ENCODE results near the gene TM4SF5. TPM values are rescaled to one million over a fixed set of nuclear protein-coding genes. Genes with fewer than 3 reads are reported as not detected.

TM4SF5 gene
- total RNA-seq, 1 experiment from 2014 or later = not detected

GRCh38 chr17:4808378-4808767 lies 36.7 kb downstream of the TM4SF5 start:
- DNase-seq (ENCODE audit: low read depth, low spot score) (no peak), ATAC-seq (no peak)
- no peak overlapping the region for H3K9ac ChIP-seq (ENCODE audit: low read length)
- H4K20me1 ChIP-seq (ENCODE audit: insufficient read depth) = no peaks in the 10 kb centered on the region
- no peaks in the 10 kb centered on the region for H3K27me3 ChIP-seq (ENCODE audit: insufficient read depth, low read length)
- ChIA-PET POLR2A (no interaction called here), RAD21 (ENCODE audit: low non-redundant PET in 1 of 2, low total read pairs in 2 of 2, uncharacterized antibody in 2 of 2, unreplicated experiment in 2 of 2) (no interaction called here), CTCF (no interaction called here)
- H3K4me2 ChIP-seq (ENCODE audit: low read length) = no peak overlapping the region
- peaks cover 12 to 13% of the 10 kb centered on the region in 2 experiments for H3K4me1 ChIP-seq (ENCODE audit: control insufficient read depth in 1 of 2, insufficient read depth in 2 of 2, low read length in 2 of 2)
- intact Hi-C loops (cut with micrococcal nuclease) = no loop called here
- H3K79me2 ChIP-seq (ENCODE audit: insufficient read depth, low read length) = no peaks in the 10 kb centered on the region
- no peaks in the 10 kb centered on the region for H3K9me3 ChIP-seq (ENCODE audit: control insufficient read depth in 1 of 2, insufficient read depth in 1 of 2, low read depth in 1 of 2, low read length in 2 of 2)
- H3K36me3 ChIP-seq (ENCODE audit: control insufficient read depth in 1 of 2, insufficient read depth in 2 of 2, low read length in 2 of 2) = peaks cover 5 to 7% of the 10 kb centered on the region in 2 experiments; a peak in 3 of 4 replicates
- no peak overlapping the region for H3K27ac ChIP-seq (ENCODE audit: low read depth, low read length)
- no peak overlapping the region for H3K4me3 ChIP-seq (replicated peaks in 1 of 2; ENCODE audit: low read depth in 1 of 2, low read length in 2 of 2)
- no peak overlapping the region for H2AFZ ChIP-seq (ENCODE audit: low read depth, low read length, poor library complexity, severe bottlenecking)
- no TSS peak for BruUV-seq (replicated peaks)
- no peaks in the 10 kb centered on the region for H3K9me2 ChIP-seq (ENCODE audit: insufficient read depth)
- no peak for TF ChIP-seq MAX (IDR thresholded peaks at IDR 0.05)
- TF ChIP-seq FOSL1 (IDR thresholded peaks at IDR 0.05; ENCODE audit: low read depth) = no peak
- no peak for TF ChIP-seq EGR1 (IDR thresholded peaks at IDR 0.05; ENCODE audit: low read depth)
- TF ChIP-seq JUND (IDR thresholded peaks at IDR 0.05) = no peak
- TF ChIP-seq, protein P1, sequence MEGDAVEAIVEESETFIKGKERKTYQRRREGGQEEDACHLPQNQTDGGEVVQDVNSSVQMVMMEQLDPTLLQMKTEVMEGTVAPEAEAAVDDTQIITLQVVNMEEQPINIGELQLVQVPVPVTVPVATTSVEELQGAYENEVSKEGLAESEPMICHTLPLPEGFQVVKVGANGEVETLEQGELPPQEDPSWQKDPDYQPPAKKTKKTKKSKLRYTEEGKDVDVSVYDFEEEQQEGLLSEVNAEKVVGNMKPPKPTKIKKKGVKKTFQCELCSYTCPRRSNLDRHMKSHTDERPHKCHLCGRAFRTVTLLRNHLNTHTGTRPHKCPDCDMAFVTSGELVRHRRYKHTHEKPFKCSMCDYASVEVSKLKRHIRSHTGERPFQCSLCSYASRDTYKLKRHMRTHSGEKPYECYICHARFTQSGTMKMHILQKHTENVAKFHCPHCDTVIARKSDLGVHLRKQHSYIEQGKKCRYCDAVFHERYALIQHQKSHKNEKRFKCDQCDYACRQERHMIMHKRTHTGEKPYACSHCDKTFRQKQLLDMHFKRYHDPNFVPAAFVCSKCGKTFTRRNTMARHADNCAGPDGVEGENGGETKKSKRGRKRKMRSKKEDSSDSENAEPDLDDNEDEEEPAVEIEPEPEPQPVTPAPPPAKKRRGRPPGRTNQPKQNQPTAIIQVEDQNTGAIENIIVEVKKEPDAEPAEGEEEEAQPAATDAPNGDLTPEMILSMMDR (IDR thresholded peaks at IDR 0.05 in 2 of 3, conservative IDR thresholded peaks at IDR 0.05 in 1 of 3; ENCODE audit: borderline replicate concordance in 1 of 3, insufficient read depth in 1 of 3, low read depth in 2 of 3, low read length in 2 of 3) = no peak
- TF ChIP-seq, protein P2, sequence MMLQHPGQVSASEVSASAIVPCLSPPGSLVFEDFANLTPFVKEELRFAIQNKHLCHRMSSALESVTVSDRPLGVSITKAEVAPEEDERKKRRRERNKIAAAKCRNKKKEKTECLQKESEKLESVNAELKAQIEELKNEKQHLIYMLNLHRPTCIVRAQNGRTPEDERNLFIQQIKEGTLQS (IDR thresholded peaks at IDR 0.05) = no peak
- TF ChIP-seq CBX3 (IDR thresholded peaks at IDR 0.05; ENCODE audit: low read depth) = no peak

DNA sequence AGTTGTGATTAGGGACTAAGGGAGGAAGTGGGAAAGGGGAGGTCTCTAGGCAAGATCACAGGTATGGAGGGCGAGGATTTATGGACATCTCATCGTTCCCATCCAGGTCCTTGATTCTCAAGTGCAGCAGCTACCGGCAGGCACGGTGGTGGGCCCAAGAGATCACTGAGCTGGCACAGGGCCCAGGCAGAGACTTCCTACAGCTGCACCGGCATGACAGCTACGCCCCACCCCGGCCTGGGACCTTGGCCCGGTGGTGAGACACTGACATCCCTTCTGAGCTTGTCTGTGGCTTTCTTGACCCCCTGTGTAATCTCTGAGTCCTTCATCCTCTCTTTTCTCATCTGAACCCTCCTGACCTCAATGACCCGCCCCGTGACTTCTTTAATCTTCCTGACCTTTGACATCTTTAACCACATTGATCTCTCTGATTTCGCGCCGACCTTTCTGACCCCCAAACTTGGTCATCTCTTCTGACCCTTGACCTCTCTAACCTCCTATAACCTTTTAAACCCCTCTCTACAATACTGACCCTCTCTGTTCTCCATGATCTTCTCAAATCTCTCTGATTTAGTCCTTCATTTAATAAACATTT lies 39.1 kb downstream of the TM4SF5 start:
- no peak overlapping the region for H2AFZ ChIP-seq (ENCODE audit: low read depth, low read length, poor library complexity, severe bottlenecking)
- H3K27ac ChIP-seq (ENCODE audit: low read depth, low read length) = no peak overlapping the region
- no peaks in the 10 kb centered on the region for H3K27me3 ChIP-seq (ENCODE audit: insufficient read depth, low read length)
- intact Hi-C loops (cut with micrococcal nuclease) = no loop called here
- no peaks in the 10 kb centered on the region for H4K20me1 ChIP-seq (ENCODE audit: insufficient read depth)
- H3K9me2 ChIP-seq (ENCODE audit: insufficient read depth) = no peaks in the 10 kb centered on the region
- no peak overlapping the region for H3K4me3 ChIP-seq (replicated peaks in 1 of 2; ENCODE audit: low read depth in 1 of 2, low read length in 2 of 2)
- CTCF ChIA-PET = no interaction called here
- H3K79me2 ChIP-seq (ENCODE audit: insufficient read depth, low read length) = no peaks in the 10 kb centered on the region
- no peak overlapping the region for H3K4me2 ChIP-seq (ENCODE audit: low read length)
- ATAC-seq = no peak
- H3K9me3 ChIP-seq (ENCODE audit: control insufficient read depth in 1 of 2, insufficient read depth in 1 of 2, low read depth in 1 of 2, low read length in 2 of 2) = no peaks in the 10 kb centered on the region
- RAD21 ChIA-PET (ENCODE audit: low non-redundant PET in 1 of 2, low total read pairs in 2 of 2, uncharacterized antibody in 2 of 2, unreplicated experiment in 2 of 2) = no interaction called here
- peaks cover 12 to 13% of the 10 kb centered on the region in 2 experiments for H3K4me1 ChIP-seq (ENCODE audit: control insufficient read depth in 1 of 2, insufficient read depth in 2 of 2, low read length in 2 of 2)
- H3K9ac ChIP-seq (ENCODE audit: low read length) = no peak overlapping the region
- BruUV-seq (replicated peaks) = no TSS peak
- DNase-seq (ENCODE audit: low read depth, low spot score) = no peak
- POLR2A ChIA-PET = no interaction called here
- H3K36me3 ChIP-seq (ENCODE audit: control insufficient read depth in 1 of 2, insufficient read depth in 2 of 2, low read length in 2 of 2) = peaks cover 7 to 9% of the 10 kb centered on the region in 2 experiments; a peak in 3 of 4 replicates
- TF ChIP-seq SIN3A (IDR thresholded peaks at IDR 0.05; ENCODE audit: low read depth) (no peak), YY1 (IDR thresholded peaks at IDR 0.05; ENCODE audit: extremely low read depth, insufficient replicate concordance, low read depth, low read length) (no peak), SP1 (IDR thresholded peaks at IDR 0.05; ENCODE audit: low read depth) (no peak), EGR1 (IDR thresholded peaks at IDR 0.05; ENCODE audit: low read depth) (no peak), EZH2phosphoT487 (IDR thresholded peaks at IDR 0.05; ENCODE audit: borderline replicate concordance) (no peak), POLR2AphosphoS5 (IDR thresholded peaks at IDR 0.05; ENCODE audit: low read depth, low read length) (no peak), SRF (IDR thresholded peaks at IDR 0.05; ENCODE audit: low read depth) (no peak), ELF1 (IDR thresholded peaks at IDR 0.05; ENCODE audit: borderline replicate concordance, low read depth) (no peak), CEBPB (IDR thresholded peaks at IDR 0.05; ENCODE audit: low read depth) (no peak), POLR2A (IDR thresholded peaks at IDR 0.05; ENCODE audit: borderline replicate concordance, extremely low read depth, insufficient read depth, insufficient read length) (no peak), RAD21 (IDR thresholded peaks at IDR 0.05; ENCODE audit: low read depth) (no peak), CBX3 (IDR thresholded peaks at IDR 0.05; ENCODE audit: low read depth) (no peak)
- TF ChIP-seq, protein P3, sequence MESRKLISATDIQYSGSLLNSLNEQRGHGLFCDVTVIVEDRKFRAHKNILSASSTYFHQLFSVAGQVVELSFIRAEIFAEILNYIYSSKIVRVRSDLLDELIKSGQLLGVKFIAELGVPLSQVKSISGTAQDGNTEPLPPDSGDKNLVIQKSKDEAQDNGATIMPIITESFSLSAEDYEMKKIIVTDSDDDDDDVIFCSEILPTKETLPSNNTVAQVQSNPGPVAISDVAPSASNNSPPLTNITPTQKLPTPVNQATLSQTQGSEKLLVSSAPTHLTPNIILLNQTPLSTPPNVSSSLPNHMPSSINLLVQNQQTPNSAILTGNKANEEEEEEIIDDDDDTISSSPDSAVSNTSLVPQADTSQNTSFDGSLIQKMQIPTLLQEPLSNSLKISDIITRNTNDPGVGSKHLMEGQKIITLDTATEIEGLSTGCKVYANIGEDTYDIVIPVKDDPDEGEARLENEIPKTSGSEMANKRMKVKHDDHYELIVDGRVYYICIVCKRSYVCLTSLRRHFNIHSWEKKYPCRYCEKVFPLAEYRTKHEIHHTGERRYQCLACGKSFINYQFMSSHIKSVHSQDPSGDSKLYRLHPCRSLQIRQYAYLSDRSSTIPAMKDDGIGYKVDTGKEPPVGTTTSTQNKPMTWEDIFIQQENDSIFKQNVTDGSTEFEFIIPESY (IDR thresholded peaks at IDR 0.05; ENCODE audit: extremely low read depth, insufficient replicate concordance, low read length) = no peak
